Stimulated activated CD4-positive, alpha-beta T cell treated with anti-CD3 and anti-CD28 coated beads, Interleukin-4, amount 100 ng/mL, for 24 hours (primary cell): Measurements from ENCODE around the gene ATP6V1D.
"Not testable (repeated sequence)": the region's sequence is repeated elsewhere in the genome, so short reads cannot be mapped to it uniquely, and the experiment has no call there.

ENCODE experiments used
- DNase-seq: peaks from one replicate; pipeline ENCODE4 v3.0.0-alpha.2; 2020

The ATP6V1D gene

GRCh38 chr14:67365476-67365875 lies 5.9 kb upstream of the ATP6V1D start:
- no peak for DNase-seq

- no peak for DNase-seq
Measured at GRCh38 chr14:67360470-67361206, 1.0 kb upstream of the ATP6V1D start.

- no peak for DNase-seq
Measured at GRCh38 chr14:67358924-67359774, 455 bp downstream of the ATP6V1D start.

- DNase-seq = no peak
Measured at GRCh38 chr14:67357969-67358354, 1.6 kb downstream of the ATP6V1D start.

GRCh38 chr14:67357186-67357968 lies 2.2 kb downstream of the ATP6V1D start:
- DNase-seq = no peak

- DNase-seq = no peak
Measured at GRCh38 chr14:67352055-67352454, 7.5 kb downstream of the ATP6V1D start.

- DNase-seq = no peak
Measured at GRCh38 chr14:67345583-67345982, 14.0 kb downstream of the ATP6V1D start.

GRCh38 chr14:67343601-67344230 lies 15.9 kb downstream of the ATP6V1D start:
- DNase-seq = no peak

- DNase-seq = not testable (repeated sequence)
Measured at GRCh38 chr14:67341231-67341630, 18.4 kb downstream of the ATP6V1D start.

GRCh38 chr14:67335781-67336180 lies 23.8 kb downstream of the ATP6V1D start:
- peak; percentile 19 for DNase-seq

GRCh38 chr14:67332468-67332867 lies 27.1 kb downstream of the ATP6V1D start:
- DNase-seq = no peak

GRCh38 chr14:67331368-67332125 lies 28.1 kb downstream of the ATP6V1D start:
- DNase-seq = no peak

GRCh38 chr14:67329666-67330065 lies 29.9 kb downstream of the ATP6V1D start:
- DNase-seq = not testable (repeated sequence)

- DNase-seq = no peak
Measured at GRCh38 chr14:67319142-67319541, 40.5 kb downstream of the ATP6V1D start.

- no peak for DNase-seq
Measured at GRCh38 chr14:67317822-67318221, 41.8 kb downstream of the ATP6V1D start.

- DNase-seq = no peak
Measured at GRCh38 chr14:67313153-67313552, 46.5 kb downstream of the ATP6V1D start.

GRCh38 chr14:67311868-67312267 lies 47.7 kb downstream of the ATP6V1D start:
- DNase-seq = no peak
